Measurements from ENCODE around the gene CABCOCO1.

DNA sequence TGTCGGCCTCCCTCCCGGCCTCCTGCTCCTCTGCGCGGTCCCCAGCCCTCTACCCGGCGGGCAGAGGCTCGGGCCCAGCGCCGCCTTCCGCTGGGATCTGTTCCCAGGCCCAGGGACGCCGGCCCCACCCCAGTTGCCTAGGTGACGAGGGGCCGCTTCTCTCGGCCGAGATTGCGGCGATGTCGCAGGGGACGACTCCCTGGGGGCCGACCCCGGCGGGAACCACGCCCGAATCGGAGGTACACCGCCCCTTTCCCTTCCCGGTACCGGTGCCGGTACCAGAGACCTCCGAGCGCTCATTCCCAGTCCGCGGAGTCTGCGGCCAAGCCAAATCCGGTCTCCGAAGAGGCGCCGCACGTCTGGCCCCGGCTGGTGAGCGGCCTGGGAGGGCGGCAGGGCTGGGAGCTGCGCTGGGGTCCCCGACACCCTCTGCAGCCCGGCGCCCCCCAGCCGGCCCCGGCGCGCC is at the start of gene CABCOCO1:
- TF ChIP-seq, protein P1, sequence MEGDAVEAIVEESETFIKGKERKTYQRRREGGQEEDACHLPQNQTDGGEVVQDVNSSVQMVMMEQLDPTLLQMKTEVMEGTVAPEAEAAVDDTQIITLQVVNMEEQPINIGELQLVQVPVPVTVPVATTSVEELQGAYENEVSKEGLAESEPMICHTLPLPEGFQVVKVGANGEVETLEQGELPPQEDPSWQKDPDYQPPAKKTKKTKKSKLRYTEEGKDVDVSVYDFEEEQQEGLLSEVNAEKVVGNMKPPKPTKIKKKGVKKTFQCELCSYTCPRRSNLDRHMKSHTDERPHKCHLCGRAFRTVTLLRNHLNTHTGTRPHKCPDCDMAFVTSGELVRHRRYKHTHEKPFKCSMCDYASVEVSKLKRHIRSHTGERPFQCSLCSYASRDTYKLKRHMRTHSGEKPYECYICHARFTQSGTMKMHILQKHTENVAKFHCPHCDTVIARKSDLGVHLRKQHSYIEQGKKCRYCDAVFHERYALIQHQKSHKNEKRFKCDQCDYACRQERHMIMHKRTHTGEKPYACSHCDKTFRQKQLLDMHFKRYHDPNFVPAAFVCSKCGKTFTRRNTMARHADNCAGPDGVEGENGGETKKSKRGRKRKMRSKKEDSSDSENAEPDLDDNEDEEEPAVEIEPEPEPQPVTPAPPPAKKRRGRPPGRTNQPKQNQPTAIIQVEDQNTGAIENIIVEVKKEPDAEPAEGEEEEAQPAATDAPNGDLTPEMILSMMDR (IDR thresholded peaks at IDR 0.05) = no peak
- TF ChIP-seq POLR2A (IDR thresholded peaks at IDR 0.05) = no peak
